ENCODE results near the gene ALG8.

ALG8 gene

GRCh38 chr11:78181185-78181584, 41.8 kb upstream of the ALG8 start:
- Histone ChIP-seq H3K27ac (no peak overlapping the region), H3K79me2 (ENCODE audit: insufficient read depth, low read depth) (no peaks in the 10 kb centered on the region)
- no peak for TF ChIP-seq CTCF (conservative IDR thresholded peaks at IDR 0.05; ENCODE audit: low read depth, low read length)

GRCh38 chr11:78180751-78181150, 41.3 kb upstream of the ALG8 start:
- H3K9ac ChIP-seq = no peak overlapping the region
- no peaks in the 10 kb centered on the region for H4K20me1 ChIP-seq (ENCODE audit: insufficient read depth)
- no peak overlapping the region for H3K4me3 ChIP-seq (IDR thresholded peaks at IDR 0.05; ENCODE audit: insufficient read depth, low read depth, low read length)
- H3K4me1 ChIP-seq (ENCODE audit: low read depth, poor library complexity, severe bottlenecking) = no peaks in the 10 kb centered on the region
- no peak overlapping the region for H3K27ac ChIP-seq
- H3K36me3 ChIP-seq (ENCODE audit: insufficient read depth) = no peaks in the 10 kb centered on the region
- no peak overlapping the region for H2AFZ ChIP-seq (ENCODE audit: low read depth)
- no peak overlapping the region for H3K4me2 ChIP-seq
- H3K79me2 ChIP-seq (ENCODE audit: insufficient read depth, low read depth) = no peaks in the 10 kb centered on the region
- no peak for TF ChIP-seq CTCF (conservative IDR thresholded peaks at IDR 0.05; ENCODE audit: low read depth, low read length)
- H3K27me3 ChIP-seq (ENCODE audit: insufficient read depth, low read depth) = no peaks in the 10 kb centered on the region

More at GRCh38 chr11:78181185-78181584, 41.8 kb upstream of the ALG8 start:
- Histone ChIP-seq H3K4me1 (ENCODE audit: low read depth, poor library complexity, severe bottlenecking) (no peaks in the 10 kb centered on the region), H3K36me3 (ENCODE audit: insufficient read depth) (no peaks in the 10 kb centered on the region), H3K27me3 (ENCODE audit: insufficient read depth, low read depth) (no peaks in the 10 kb centered on the region), H2AFZ (ENCODE audit: low read depth) (no peak overlapping the region), H3K4me3 (IDR thresholded peaks at IDR 0.05; ENCODE audit: insufficient read depth, low read depth, low read length) (no peak overlapping the region), H3K9ac (no peak overlapping the region), H3K4me2 (no peak overlapping the region), H4K20me1 (ENCODE audit: insufficient read depth) (no peaks in the 10 kb centered on the region)

GRCh38 chr11:78179459-78180071, 40.1 kb upstream of the ALG8 start:
- H3K4me2 ChIP-seq = no peak overlapping the region
- TF ChIP-seq CTCF (conservative IDR thresholded peaks at IDR 0.05; ENCODE audit: low read depth, low read length) = no peak

GRCh38 chr11:78177216-78177615, 37.8 kb upstream of the ALG8 start:
- Histone ChIP-seq H3K36me3 (ENCODE audit: insufficient read depth) (no peaks in the 10 kb centered on the region), H3K79me2 (ENCODE audit: insufficient read depth, low read depth) (no peaks in the 10 kb centered on the region), H3K27ac (no peak overlapping the region), H3K4me2 (no peak overlapping the region), H3K4me3 (IDR thresholded peaks at IDR 0.05; ENCODE audit: insufficient read depth, low read depth, low read length) (no peak overlapping the region), H2AFZ (ENCODE audit: low read depth) (no peak overlapping the region), H3K9ac (no peak overlapping the region), H4K20me1 (ENCODE audit: insufficient read depth) (no peaks in the 10 kb centered on the region), H3K27me3 (ENCODE audit: insufficient read depth, low read depth) (no peaks in the 10 kb centered on the region), H3K4me1 (ENCODE audit: low read depth, poor library complexity, severe bottlenecking) (no peaks in the 10 kb centered on the region)
- TF ChIP-seq CTCF (conservative IDR thresholded peaks at IDR 0.05; ENCODE audit: low read depth, low read length) = no peak

More at GRCh38 chr11:78179459-78180071, 40.1 kb upstream of the ALG8 start:
- no peaks in the 10 kb centered on the region for H3K36me3 ChIP-seq (ENCODE audit: insufficient read depth)
- no peak overlapping the region for H3K27ac ChIP-seq
- no peaks in the 10 kb centered on the region for H3K27me3 ChIP-seq (ENCODE audit: insufficient read depth, low read depth)
- H3K4me1 ChIP-seq (ENCODE audit: low read depth, poor library complexity, severe bottlenecking) = no peaks in the 10 kb centered on the region
- H3K79me2 ChIP-seq (ENCODE audit: insufficient read depth, low read depth) = no peaks in the 10 kb centered on the region
- no peaks in the 10 kb centered on the region for H4K20me1 ChIP-seq (ENCODE audit: insufficient read depth)
- no peak overlapping the region for H2AFZ ChIP-seq (ENCODE audit: low read depth)
- H3K4me3 ChIP-seq (IDR thresholded peaks at IDR 0.05; ENCODE audit: insufficient read depth, low read depth, low read length) = no peak overlapping the region
- H3K9ac ChIP-seq = no peak overlapping the region

Measured in KMS-11 (cell line).